Measurements from ENCODE around the gene ANKRD44.

ANKRD44 gene

DNA sequence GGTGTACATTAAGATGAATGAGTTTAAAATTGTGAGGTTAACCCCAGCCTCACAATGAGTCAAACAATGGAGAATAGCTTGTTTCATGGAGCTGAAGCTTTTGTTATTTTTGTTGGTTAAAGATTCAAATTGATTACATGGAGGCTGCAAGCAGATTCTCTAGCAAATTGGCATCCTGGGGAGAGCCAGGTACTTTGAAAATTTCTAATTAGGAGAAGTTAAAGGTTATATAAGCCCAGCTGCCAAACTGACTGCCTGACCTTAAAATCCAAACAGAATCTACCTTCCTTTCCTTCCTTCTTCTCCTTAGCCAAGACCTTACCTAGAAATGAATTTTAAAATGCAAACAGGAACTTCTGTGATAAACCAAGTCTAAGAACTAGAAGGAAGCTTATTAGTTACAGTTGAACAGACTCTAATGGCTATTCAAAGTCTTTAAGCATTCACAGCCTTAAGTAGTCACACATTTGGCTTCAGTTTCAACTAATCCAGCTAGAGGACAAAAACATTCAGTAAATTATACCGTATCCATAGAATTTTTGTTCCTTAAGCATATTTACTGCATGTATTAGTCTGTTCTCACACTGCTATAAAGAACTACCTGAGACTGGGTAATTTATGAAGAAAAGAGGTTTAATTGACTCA, 352.6 kb downstream of the ANKRD44 start:
- DNase-seq (ENCODE audit: low read depth, low spot score) = no peak

DNA sequence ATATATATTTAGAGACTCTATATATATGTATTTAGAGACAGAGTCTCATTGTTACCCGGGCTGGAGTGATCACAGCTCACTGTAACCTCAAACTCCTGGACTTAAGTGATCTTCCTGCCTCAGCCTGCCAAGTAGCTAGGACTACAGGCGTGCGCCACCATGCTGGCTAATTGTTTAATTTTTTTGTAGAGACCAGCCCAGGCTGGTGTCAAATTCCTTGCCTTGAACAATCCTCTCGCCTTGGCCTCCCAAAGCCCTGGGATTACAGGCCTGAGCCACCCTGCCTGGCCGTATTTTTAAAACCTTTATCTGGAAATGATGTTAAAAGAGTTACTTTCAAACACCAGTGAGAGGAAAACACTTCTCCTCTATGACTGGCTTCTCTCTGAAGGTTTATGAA, 353.1 kb downstream of the ANKRD44 start:
- no peak for DNase-seq (ENCODE audit: low read depth, low spot score)

DNA sequence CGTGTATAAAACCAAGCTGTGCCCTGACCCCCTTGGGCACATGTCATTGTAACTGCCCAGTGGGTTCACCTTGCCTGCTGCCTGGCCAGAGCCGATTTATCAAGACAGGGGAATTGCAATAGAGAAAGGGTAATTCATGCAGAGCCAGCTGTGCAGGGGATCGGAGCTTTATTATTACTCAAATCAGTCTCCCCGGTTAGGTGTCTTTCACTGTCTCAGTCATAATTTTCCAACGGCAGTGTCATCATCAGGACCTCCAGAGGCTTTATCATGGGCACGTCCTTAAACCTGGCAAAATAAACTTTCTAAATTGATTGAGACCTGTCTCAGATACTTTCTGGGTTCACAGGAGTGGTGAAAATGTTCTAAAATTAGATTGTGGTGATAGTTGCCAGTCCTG, 354.5 kb downstream of the ANKRD44 start:
- DNase-seq (ENCODE audit: low read depth, low spot score) = no peak

DNA sequence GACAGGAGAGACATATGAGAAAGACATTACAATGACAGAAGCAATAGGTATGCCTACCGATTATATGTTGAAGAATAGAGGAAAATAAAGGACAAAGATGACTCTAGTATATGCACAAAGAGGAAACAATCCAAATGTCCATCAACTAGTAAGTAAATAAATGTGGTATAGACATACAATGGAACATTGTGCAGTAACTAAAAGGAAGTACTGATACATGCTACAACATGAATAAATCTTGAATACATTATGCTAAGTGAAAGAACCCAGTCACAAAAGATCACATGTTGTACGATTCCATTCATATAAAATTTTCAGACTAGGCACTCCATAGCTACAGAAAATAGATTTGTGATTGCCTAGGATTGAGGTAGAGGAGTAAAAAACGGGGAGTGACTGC, 355.5 kb downstream of the ANKRD44 start:
- no peak for DNase-seq (ENCODE audit: low read depth, low spot score)

DNA sequence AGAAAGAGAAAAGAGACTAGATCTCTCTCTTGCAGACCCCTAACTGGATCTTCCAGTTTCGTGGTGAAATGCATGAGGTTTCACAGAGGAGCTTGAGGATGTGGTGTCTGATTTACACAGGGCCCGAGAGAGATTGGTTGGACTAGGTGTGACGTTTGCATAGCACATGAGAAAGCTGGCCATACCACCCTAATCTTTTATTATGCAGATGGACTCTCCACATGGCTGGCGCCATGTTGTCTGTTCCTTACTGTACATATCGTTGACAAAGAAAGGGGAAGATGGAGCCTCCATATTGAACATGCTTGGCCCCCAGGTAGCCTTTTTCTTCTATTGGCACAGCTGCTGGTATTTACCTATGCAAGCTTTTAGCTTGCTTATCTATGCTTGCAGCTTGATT, 356.6 kb downstream of the ANKRD44 start:
- no peak for DNase-seq (ENCODE audit: low read depth, low spot score)

DNA sequence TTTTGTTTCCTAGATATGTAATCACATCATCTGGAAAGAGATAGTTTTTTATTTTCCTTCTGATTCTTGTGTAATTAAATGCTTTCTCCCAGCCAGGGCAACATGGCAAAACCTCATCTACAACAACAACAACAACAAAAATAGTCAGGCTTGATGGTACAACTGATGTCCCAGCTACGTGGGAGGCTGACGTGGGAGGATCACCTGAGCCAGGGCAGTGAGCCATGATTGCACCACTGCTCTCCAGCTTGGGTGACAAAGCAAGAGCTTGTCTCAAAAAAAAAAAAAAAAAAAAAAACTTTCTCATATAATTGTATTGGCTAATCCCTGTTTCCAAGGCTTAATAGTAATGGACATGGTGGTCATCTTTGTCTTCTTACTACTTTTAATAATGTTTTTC, 357.6 kb downstream of the ANKRD44 start:
- no peak for DNase-seq (ENCODE audit: low read depth, low spot score)

DNA sequence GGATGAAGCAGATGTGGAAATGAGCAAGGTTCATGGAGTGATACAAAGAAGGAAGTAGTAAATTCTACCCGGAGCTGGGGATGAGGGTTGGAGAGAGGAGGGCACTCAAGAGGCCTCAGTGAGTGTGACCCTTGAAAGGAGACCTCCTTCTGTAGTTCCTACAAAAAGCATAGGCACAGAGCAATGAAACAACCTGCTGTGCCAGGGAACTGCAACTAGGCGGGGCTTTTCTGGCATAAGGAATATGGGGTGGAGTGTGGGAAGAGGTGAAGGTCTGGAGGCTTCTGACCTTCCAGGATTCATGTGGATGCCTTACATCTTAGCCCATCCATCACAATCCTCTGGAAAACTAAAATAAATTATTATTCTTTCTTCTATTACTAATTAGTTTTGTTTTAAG, 358.6 kb downstream of the ANKRD44 start:
- DNase-seq (ENCODE audit: low read depth, low spot score) = no peak

DNA sequence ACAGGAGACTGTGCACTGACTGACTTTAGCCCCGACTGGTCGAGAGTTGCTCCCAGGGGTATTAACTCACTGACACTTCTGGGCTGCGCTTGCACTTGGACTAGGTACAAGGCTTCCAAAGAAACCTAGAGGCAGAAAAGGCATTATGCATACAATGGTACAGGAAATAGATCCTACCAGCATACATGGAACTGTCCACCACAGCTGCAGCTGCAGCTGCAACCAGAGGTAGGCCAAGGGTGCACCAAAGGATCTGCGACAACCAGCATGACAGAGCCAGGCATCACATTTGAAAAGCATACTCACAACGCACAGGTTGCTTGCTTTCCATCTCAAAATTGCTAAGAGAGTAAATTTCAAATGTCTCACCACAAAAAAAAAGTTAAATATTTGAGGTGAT, 361.5 kb downstream of the ANKRD44 start:
- DNase-seq (ENCODE audit: low read depth, low spot score) = no peak

DNA sequence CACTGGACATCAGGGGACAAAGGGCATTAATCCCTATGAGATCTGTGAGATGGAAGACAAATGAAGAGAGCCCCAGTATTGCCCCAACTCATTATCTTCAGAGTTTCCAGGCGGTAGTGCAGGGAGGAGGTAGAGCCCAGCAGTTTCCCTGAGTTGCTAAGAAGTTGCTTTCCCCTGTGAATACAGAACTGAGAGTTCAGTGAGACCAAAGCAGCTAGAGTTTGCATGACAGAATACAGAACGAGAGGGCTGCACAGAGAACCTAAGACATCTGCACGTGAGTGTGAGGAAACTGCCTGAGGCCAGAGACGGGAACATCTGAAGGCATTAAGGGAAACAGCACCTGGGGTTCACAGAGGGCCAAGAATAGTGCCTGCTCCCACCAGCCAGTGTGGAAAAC, 366.0 kb downstream of the ANKRD44 start:
- no peak for DNase-seq (ENCODE audit: low read depth, low spot score)

DNA sequence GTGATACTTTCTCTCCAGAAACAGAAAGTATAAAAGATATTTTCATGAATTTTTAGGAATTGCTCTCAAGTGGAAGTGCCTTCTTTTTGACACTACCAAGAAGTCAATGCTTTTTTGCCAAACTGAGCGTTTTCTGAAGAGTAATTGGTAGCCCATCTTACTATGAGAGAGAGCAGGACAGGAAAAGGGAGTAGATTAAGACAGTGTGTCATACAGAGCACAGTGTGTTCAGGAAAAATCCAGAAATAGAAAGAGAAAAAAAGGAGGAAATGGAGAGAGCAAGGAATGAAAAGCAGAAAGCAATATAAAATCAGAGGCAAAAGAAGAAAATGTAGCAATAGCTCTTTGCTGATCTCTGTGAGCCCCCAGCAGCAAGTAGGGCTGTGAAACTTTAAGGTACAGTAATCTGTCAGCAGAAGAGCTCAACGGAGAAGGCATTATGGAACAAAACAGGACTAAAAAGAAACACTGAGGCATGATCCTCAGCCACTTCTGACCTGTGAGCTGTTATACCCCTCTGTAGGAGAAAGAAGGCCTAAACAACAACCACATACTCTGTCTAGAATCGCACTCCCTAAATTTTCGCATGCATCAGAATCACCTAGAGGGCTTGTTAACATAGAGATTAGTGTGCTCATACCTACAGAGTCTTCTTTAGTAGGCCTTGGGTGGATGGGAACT, 369.0 kb downstream of the ANKRD44 start:
- no peak for DNase-seq (ENCODE audit: low read depth, low spot score)

DNA sequence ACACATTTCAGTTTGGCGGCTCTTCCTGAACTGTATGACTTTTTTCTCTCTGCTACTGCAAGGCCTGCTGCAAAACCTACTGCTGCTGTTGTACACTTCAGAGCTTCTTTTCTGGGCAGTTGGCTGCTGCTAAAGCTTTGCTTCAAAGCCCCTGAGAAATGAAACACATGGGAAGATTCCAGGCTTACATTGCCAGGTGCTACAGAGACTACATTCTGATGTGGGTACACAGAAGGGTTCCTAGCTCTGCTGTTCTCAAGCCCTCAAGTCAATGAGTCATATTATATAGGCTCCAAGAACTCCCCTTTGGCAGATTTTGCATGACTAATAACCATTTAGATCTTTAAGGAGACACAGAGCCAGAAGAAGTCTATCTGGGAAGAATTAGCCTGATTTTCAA, 371.2 kb downstream of the ANKRD44 start:
- DNase-seq (ENCODE audit: low read depth, low spot score) = no peak
